ENCODE measurements around the gene RBM4B.

RBM4B gene

DNA sequence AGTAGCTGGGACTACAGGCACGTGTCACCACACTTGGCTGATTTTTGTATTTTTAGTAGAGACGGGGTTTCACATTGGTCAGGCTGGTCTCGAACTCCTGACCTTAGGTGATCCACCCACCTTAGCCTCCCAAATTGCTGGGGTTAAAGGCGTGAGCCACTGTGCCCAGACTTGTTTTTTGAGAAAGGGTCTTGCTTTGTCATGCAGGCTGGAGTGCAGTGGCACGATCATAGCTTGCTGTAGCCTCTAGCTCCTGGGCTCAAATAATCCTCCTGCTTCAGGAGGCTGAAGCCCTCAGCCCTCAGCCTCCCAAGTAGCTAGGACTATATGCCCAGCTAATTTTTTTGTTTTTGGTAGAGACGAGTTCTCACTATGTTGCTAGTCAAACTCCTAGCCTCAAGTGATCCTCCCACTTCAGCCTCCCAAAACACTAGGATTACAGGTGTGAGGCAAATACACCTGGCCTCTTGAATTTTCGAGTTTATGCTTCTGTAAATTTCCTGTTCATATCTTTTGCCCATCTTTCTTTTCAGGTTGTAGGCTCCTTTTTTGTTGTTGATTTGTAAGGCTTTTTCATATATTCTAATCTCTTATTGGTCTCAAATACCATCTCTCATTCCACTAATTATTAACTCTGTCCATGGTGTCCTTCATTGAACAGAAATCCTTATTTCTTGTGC lies 3.4 kb upstream of the RBM4B start:
- TF ChIP-seq, protein P1, sequence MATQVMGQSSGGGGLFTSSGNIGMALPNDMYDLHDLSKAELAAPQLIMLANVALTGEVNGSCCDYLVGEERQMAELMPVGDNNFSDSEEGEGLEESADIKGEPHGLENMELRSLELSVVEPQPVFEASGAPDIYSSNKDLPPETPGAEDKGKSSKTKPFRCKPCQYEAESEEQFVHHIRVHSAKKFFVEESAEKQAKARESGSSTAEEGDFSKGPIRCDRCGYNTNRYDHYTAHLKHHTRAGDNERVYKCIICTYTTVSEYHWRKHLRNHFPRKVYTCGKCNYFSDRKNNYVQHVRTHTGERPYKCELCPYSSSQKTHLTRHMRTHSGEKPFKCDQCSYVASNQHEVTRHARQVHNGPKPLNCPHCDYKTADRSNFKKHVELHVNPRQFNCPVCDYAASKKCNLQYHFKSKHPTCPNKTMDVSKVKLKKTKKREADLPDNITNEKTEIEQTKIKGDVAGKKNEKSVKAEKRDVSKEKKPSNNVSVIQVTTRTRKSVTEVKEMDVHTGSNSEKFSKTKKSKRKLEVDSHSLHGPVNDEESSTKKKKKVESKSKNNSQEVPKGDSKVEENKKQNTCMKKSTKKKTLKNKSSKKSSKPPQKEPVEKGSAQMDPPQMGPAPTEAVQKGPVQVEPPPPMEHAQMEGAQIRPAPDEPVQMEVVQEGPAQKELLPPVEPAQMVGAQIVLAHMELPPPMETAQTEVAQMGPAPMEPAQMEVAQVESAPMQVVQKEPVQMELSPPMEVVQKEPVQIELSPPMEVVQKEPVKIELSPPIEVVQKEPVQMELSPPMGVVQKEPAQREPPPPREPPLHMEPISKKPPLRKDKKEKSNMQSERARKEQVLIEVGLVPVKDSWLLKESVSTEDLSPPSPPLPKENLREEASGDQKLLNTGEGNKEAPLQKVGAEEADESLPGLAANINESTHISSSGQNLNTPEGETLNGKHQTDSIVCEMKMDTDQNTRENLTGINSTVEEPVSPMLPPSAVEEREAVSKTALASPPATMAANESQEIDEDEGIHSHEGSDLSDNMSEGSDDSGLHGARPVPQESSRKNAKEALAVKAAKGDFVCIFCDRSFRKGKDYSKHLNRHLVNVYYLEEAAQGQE (IDR thresholded peaks at IDR 0.05; ENCODE audit: low read depth): no peak
- no peak for TF ChIP-seq TCF12 (IDR thresholded peaks at IDR 0.05; ENCODE audit: low read depth)
- TF ChIP-seq TAF1 (IDR thresholded peaks at IDR 0.05; ENCODE audit: low read depth): no peak
- no peak for TF ChIP-seq CREB1 (IDR thresholded peaks at IDR 0.05; ENCODE audit: low read depth)
- TF ChIP-seq TEAD4 (IDR thresholded peaks at IDR 0.05): no peak
- TF ChIP-seq, protein P2, sequence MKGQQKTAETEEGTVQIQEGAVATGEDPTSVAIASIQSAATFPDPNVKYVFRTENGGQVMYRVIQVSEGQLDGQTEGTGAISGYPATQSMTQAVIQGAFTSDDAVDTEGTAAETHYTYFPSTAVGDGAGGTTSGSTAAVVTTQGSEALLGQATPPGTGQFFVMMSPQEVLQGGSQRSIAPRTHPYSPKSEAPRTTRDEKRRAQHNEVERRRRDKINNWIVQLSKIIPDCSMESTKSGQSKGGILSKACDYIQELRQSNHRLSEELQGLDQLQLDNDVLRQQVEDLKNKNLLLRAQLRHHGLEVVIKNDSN (IDR thresholded peaks at IDR 0.05): no peak
- TF ChIP-seq RAD21 (IDR thresholded peaks at IDR 0.05; ENCODE audit: low read depth): no peak
- no peak for TF ChIP-seq NFIC (IDR thresholded peaks at IDR 0.05)
- TF ChIP-seq MAX (IDR thresholded peaks at IDR 0.05): no peak
- no peak for TF ChIP-seq YY1 (IDR thresholded peaks at IDR 0.05; ENCODE audit: low read depth)
- no peak for TF ChIP-seq EGR1 (IDR thresholded peaks at IDR 0.05)
- TF ChIP-seq ZBTB7A (IDR thresholded peaks at IDR 0.05; ENCODE audit: low read depth): no peak

DNA sequence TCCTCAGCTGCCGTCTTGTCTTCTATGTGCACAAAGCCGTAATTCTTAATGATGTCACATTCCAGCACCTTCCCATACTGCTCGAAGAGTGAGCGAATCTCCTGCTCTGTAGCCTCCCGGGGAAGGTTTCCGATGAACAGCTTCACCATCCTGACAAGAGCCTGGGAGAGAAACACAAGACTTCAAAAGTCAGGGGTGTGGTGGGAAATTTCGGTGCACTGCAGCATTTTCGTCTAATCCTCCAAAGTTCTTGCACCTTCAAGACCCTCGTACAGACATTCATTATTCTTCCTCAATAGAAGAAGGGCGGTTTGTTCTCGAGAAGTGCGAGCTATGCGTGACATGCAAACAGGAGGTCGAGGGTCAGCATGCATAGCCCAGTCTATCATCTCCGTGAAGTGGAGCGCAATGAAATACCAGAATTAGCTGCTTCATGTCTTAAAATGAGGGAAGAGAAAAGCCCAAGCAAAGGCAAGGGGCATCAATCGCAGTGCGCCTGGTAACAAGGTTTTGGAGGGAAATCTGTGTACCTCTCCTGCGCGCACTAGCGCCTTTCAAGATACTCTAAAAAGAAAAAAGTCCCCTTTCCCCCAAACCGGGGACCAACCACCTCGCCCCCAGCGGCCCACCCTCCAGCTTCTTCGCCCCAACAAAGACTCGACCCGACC lies 622 bp downstream of the RBM4B start:
- TF ChIP-seq TEAD4 (IDR thresholded peaks at IDR 0.05): no peak
- TF ChIP-seq, protein P1 (IDR thresholded peaks at IDR 0.05; ENCODE audit: low read depth): no peak
- no peak for TF ChIP-seq TCF12 (IDR thresholded peaks at IDR 0.05; ENCODE audit: low read depth)
- no peak for TF ChIP-seq NFIC (IDR thresholded peaks at IDR 0.05)
- no peak for TF ChIP-seq RAD21 (IDR thresholded peaks at IDR 0.05; ENCODE audit: low read depth)

DNA sequence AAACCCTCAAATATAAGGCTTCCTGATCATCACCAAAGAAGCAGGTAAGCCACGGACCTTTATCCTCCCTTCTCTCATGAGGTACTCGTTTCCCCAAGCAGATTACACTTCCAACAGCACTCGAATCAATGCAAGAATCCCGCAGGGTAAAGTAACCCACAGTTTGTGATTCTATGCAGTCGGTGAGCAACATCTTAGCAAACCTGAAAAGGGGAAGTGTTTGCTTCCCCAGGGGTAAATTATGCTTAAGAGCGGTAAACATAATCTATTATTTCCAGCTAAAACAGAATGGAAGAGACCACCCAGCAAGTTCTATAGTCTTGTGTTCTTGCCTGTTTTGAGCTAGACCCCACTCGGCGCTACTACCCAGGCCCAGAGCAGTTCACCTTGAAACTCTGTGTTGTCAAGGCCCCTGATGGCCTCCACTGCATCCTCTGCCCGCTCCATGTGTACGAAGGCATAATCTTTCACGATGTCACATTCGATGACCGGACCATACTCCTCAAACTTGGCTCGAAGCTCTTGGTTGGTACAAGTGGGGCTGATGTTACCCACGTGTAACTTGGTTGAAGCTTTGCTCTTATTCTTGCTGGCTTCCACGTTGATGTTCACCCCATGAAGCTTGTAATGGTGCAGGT lies 1.3 kb downstream of the RBM4B start:
- TF ChIP-seq RAD21 (IDR thresholded peaks at IDR 0.05; ENCODE audit: low read depth): no peak
- no peak for TF ChIP-seq EP300 (IDR thresholded peaks at IDR 0.05; ENCODE audit: borderline replicate concordance)
- TF ChIP-seq EGR1 (IDR thresholded peaks at IDR 0.05): no peak
- TF ChIP-seq TEAD4 (IDR thresholded peaks at IDR 0.05): no peak
- TF ChIP-seq YY1 (IDR thresholded peaks at IDR 0.05; ENCODE audit: low read depth): no peak
- TF ChIP-seq MAX (IDR thresholded peaks at IDR 0.05): no peak
- TF ChIP-seq CREB1 (IDR thresholded peaks at IDR 0.05; ENCODE audit: low read depth): no peak
- TF ChIP-seq, protein P2 (IDR thresholded peaks at IDR 0.05): no peak
- TF ChIP-seq CEBPB (IDR thresholded peaks at IDR 0.05): no peak
- TF ChIP-seq, protein P1 (IDR thresholded peaks at IDR 0.05; ENCODE audit: low read depth): no peak
- no peak for TF ChIP-seq FOXM1 (IDR thresholded peaks at IDR 0.05; ENCODE audit: borderline replicate concordance, low read depth)

DNA sequence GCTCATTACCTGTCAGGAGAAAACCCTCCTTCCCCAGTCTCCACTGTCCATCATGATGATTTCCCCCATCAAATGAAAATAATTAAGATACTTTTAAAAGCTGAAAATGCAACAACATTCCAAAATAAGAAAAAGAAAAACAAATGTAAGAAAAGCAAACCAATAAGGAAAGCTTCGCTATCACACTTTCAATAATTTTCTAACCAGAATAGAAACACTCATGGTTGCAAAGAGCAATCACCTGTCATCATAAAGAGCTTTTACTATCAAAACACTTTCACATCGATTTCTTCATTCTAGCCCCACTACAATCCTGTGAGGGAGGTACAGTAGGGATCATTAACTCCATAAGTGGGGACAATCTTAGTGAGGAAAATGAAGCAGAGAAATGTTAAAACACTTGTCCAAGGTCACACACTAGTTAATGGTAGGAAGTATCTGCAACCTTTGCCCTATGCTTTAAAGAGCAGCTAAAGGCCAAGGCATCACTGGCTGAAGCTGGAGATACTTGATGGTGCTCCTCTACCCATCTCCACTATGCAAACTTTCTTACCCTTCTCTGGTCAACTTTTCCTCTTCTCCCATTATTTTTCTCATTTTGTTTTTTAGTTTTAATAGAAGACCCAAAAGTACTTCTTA lies 2.6 kb downstream of the RBM4B start:
- TF ChIP-seq FOXM1 (IDR thresholded peaks at IDR 0.05; ENCODE audit: borderline replicate concordance, low read depth) (no peak), YY1 (IDR thresholded peaks at IDR 0.05; ENCODE audit: low read depth) (no peak), RAD21 (IDR thresholded peaks at IDR 0.05; ENCODE audit: low read depth) (no peak), CREB1 (IDR thresholded peaks at IDR 0.05; ENCODE audit: low read depth) (no peak), MAX (IDR thresholded peaks at IDR 0.05) (no peak), TEAD4 (IDR thresholded peaks at IDR 0.05) (no peak), TAF1 (IDR thresholded peaks at IDR 0.05; ENCODE audit: low read depth) (no peak), CEBPB (IDR thresholded peaks at IDR 0.05) (no peak), ZBTB7A (IDR thresholded peaks at IDR 0.05; ENCODE audit: low read depth) (no peak), EGR1 (IDR thresholded peaks at IDR 0.05) (no peak), EP300 (IDR thresholded peaks at IDR 0.05; ENCODE audit: borderline replicate concordance) (no peak), TCF12 (IDR thresholded peaks at IDR 0.05; ENCODE audit: low read depth) (no peak), NFIC (IDR thresholded peaks at IDR 0.05) (no peak)
- TF ChIP-seq, protein P2 (IDR thresholded peaks at IDR 0.05): no peak
- TF ChIP-seq, protein P1 (IDR thresholded peaks at IDR 0.05; ENCODE audit: low read depth): no peak

Measured in Ishikawa (cell line).